ELF-1 (cell line): ENCODE data around the gene ACSS1.
"Not testable (repeated sequence)": the region's sequence is repeated elsewhere in the genome, so short reads cannot be mapped to it uniquely, and the experiment has no call there.

Experiments used
- DNase-seq: peaks from one replicate; pipeline ENCODE4 v3.0.0-alpha.2; 2016; ENCODE audit warnings: low read depth, low spot score

Gene ACSS1

DNA sequence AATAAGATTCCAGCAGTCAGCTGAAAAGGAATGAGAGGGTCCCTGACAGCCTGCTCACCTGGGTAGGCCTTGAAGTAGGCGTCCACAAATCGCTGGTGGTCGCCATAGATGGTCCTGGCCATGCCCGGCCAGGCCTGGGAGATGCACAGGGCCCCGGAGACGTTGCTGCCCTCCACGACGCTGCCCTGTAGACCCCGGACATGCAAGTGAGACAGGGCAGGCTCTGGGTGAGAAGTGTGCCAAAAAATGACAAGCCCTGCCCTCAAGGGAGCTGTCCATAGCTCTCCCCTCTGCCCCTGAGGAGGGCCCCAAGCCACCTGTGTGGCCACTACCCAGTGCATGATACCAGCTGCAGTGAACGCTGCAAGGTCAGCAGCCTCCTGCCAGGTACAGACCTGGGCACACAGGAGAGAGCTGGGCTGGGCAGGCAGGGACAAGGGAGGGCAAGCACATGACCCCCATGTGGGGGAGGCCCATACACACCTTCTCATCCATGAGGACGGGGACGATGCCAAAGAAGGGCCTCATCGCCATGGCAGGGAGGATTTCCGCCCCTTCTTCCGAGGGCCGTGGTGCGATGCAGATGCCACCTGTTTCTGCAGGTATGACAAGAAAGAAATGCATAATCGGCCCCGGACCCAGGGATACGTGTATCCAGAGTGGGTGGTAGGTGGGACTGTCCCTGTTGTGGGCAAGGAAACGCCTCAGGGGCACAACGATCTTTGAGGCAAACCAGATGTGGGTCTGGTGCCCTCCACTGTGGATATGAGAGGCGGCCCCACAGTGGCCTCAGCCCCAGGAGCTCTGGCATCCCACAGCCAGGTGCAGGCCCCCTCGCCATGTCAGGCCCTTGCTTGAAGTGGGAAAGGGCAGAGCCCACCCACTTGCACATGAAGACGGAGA is 44.2 kb downstream of the ACSS1 start:
- no peak for DNase-seq

DNA sequence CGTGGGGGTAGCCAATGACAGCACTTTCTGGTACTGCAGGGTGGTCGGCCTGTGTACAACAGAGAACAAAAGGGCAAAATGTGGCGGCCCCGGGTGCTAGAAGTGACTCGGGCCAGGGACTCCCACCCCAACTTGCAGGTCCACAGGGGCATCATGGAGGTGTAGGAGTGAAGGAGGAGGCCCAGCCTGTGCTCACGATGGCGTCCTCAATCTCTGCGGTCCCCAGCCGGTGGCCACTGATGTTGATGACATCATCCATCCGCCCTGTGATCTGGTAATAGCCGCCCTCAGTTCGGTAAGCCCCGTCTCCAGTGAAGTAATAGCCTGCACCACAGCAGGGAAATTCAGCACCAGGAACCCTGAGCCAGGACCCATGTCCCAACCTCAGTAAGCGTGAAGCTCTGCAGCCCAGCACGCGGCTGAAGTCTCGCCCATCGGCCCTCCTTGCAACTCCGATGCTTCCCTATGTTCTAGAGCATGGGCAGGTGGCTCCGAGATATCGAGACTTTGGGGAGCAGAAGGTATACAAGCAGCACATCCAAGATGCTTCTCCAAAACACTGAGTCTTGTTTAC is 45.2 kb downstream of the ACSS1 start:
- DNase-seq, result no peak

DNA sequence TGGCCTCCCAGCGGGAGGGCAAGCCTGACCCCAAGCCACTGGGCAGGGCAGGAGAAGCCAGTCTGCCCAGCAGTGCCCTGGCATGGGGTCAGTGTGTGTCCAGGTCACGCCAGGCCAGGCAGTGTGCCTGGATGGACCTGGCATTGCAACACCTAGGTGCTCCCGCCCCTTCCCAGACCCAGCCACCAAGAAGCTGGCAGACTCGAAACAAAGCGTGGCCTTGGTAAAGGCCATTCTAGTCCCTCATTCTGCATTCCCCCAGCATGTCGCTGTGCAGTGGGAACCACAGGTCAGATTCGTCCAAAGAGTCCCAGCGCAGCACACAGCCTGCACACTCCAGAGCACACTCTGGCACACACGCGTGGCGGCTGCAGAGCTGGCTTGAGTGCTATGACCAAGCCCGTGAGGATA is 46.1 kb downstream of the ACSS1 start:
- DNase-seq, result no peak

DNA sequence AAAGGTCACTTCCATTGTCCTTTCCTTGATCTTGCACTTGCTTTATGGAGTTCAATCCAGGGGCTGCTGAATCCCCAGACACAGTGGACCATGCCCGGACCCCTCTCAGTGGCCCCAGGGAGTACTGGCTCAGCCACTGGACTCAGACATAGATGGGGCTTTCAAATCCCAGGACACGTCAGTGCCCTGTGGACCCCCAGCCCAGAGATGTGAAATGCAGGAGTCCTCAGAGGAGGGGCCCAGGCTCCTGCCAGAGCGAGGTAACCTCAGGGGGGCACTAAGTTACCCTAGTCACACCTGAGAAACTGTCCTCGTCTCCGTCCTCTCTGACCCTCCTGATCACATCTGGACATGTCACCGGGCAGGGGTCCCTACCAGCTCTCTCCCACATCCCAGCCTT is 46.7 kb downstream of the ACSS1 start:
- DNase-seq, result no peak

DNA sequence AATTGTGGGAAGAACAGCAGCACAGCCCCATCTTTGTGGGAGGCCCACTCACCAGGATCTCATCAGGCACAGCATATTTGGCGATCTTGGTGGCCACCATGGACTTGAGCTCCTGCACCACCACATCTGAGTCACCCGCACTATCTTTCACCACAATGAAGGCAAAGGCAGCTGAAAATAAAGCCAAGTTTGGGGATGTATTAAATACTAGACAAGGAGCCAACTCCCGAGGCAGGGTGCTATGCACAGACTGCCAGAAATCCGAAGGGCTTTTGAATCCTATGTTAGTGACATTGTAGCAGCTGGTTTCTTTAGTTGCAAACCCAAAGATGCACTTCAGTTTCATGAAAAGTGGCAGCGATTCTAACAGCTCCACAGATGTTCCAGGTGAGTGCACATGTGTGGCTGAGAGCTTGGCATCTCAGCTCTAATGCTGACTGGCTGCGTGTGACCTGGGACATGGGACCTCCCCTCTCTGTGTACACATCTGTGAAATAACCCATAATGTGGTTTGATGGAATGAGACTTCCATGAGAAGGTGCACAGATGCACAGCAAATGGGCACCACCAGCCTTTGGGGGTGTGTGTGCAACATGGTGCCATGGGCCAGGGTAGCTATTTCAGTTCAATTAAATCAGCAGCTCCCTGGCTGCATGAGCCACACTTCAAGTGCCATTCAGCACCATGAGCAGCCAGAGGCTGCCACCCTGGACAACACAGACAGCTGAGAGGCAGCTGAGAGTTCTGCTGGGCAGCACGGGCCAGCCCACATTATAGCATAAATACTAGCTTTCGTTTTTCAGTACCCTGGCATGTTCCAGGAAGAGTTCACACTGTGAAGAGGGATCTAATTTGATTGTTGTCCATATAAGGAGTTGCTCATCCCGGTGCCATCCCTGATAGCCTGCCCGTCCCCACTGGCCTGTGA is 48.5 kb downstream of the ACSS1 start:
- no peak for DNase-seq

DNA sequence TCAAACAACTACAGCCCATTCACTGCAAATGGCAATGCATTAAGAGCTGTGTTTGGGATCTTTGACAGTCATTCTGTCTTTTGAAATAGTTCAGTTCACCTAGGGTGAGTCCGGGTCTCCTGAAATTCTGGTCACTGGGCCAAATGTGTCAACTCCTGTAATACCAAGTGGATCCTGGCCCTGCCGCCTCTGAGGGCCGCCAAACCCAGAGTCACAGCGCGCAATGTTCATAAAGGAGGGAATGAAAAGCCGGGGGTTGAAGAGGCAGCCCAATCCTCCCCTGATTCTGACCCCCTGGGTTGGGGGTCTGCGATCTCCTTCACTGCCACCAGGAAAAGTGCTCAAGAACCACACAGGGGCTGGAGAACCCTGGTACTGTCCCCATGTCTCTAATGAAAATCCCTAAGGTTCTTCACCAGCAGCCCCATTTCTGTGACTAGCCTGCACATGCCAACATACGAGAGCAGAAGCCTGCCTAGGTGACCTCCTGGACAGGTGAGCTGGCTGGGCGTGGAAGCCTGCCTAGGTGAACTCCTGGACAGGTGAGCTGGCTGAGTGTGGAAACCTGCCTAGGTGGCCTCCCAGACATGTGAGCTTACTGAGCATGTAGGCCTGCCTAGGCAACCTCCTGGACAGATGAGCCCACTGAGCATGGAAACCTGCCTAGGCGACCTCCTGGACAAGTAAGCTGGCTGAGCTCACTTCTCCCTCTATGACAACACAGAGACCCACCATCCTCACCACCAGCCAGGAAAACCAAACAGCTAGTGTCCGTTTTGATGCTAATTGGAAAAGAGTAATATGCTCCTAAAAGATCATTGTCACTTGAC is 49.3 kb downstream of the ACSS1 start:
- no peak for DNase-seq

DNA sequence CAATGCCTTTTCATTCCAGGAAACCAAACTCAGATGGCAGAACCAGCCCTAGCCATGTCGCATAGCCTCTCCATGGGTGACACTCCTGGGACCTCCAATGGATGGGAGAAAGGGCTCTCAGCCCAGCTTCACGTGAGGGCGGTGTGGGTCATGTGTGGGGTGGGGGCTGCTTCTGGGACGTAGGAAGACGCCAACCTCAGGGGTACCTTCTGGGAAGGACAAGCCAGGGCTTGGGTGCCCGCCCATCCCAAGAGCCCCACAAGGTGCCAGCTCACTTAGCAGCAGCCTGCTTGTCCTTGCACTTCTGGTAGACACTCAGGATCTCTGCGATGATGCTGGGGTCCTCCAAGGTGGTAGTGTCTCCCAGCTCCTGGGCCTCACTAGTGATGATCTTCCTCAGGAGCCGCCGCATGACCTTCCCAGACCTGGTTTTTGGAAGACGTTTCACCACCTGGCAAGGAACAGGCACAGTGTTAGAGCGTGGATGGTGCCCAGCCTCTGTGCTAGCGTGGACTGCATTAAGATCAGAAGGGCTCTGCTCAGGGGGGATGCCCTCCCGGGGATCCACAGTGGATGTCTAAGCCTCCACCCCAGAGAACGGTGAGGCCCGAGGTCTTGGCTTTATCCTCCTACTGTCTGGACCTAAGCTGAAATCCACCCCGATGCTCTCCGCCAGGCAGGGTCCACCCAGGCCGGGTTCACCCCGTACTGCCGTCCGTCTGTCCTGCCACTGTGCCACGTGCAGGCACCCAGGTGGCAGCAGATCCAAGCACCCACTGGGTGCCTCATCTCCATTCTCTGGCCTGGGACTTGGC is 50.2 kb downstream of the ACSS1 start:
- no peak for DNase-seq

DNA sequence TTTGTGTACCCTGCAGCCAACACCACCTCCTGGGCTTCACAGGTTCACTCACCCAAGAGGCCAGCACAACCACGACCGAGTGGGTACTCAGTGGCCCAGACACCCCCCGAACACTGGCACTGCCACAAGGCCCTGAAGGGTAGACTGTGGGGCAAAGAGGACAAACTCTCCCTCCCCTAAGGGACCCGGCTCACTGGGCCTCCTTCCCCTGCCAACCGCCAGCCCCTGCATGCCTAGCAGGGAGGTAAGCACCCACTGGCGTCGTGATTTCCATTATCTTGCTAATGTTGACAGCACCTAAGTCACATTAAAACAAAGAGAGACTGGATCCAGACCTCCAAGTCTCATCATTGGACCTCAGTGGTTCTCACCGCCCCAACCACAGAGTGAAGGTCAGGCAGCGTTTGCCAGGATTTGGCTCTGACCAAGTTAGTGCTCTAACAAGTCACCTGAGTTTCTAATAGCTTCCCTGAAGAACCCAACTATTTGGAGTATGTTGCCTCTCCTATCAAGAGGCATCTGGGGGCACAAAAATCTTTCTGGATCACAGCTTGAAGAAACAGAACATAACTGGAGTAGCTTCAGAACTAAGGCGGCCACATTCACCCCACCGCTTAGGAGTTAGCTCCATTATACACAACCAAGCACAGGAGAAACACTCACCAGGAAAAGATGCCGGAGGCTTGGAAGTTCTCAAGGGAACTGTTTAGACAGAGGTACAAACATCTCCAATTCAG is 51.3 kb downstream of the ACSS1 start:
- DNase-seq, result no peak

DNA sequence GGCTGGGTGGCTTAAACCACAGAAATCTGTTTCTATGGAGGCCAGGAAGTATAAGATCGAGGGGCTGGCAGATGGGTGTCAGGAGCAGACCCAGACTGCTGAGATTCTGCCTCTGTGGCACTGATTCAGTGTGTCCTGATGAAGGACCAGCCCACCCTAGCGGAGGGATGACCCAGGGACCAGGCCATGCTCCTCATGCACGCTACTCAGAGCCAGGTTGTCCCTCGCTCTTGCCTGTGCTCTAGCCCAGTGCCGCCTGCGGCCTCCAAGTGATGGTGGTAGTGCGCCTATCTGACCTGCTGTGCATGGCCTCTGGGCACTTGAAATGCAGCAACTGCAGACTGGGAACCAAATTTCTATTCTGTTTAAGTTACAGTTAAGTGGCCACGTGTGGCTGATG is 52.3 kb downstream of the ACSS1 start:
- DNase-seq, result no peak

DNA sequence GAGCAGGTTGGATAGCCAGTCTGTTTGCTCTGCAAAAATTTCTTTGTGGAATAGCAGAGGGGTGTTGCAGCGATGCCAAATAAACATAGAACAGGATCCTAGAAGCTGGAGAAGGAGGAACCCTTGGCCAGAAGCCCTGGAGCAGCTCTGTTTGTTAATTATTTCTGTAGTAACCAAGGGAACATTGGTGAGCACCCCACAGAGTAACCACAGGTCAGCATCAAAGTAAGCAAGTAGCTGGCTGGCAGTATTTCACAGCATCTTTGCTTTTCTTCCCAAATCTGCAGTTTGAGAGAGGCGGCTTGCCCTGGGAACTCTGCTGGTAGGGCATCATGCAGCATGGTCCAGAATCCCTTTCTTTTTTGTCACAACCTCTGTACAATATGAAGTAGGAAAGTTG is 52.7 kb downstream of the ACSS1 start:
- no peak for DNase-seq

DNA sequence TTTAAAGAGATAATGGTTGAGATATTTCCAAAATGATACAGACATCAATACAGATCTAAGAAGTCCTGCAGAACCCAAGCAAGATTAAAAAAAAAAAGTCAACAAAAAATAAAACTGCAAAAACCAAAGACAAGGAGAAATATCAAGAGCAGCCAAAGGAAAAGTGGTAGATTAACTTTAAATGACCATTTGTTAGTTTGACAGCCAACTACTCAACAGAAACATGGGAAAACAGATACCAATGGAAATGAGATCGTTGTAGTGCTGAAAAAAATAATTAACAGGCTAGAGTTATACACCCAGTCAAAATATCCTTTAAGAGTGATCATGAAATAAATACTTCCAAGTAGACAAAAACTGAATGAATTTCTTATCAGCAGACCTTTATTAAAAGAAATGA is 54.9 kb downstream of the ACSS1 start:
- DNase-seq, result no peak

DNA sequence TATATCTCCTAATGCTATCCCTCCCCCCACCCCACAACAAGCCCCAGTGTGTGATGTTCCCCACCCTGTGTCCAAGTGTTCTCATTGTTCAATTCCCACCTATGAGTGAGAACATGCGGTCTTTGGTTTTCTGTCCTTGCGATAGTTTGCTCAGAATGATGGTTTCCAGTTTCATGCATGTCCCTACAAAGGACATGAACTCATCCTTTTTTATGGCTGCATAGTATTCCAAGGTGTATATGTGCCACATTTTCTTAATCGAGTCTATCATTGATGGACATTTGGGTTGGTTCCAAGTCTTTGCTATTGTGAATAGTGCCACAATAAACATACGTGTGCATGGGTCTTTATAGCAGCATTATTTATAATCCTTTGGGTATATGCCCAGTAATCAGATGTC is 56.6 kb downstream of the ACSS1 start:
- DNase-seq, result not testable (repeated sequence)

DNA sequence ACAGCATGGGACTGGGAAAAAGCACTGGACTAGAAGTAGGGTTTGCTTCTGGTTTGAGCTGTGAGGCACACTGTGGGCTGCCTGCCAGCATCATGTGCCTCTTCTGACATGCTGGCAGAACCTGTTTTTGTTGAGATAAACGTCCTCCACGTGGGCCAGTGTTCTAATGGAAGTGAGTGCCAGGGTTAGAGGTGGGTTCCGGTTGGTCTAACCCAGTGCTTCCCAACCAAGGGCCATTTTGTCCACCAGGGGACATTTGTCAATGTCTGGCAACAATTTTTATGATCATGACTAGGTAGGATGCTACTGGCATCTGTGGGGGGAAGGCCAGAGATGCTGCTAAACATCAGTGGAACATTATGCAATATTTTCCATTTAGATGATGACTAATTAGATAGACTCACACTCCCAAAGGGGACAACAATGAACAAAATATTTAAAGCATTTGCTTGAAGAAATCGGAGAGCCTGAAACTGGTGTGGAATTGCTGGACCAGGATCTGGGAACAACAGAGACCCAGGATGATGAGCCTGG is 57.6 kb downstream of the ACSS1 start:
- no peak for DNase-seq

DNA sequence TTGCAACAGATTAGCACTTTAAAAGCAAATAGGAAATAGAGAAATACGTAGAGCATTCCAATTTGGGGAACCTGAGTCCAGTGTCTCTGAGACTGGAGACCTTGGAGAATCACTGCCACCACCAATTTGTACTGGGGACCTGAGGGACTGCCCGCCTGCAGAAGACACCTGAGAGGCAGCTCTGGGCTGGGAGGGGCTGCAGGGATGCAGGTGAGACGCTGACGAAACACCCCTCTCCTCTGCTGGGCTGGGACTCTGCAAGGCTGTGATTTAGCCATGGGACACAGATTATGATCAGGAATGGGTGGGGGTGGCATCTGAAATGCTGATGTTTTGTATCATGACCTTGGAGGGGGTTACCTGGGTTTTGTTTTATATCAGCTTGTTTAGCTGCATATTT is 58.4 kb downstream of the ACSS1 start:
- DNase-seq, result no peak

DNA sequence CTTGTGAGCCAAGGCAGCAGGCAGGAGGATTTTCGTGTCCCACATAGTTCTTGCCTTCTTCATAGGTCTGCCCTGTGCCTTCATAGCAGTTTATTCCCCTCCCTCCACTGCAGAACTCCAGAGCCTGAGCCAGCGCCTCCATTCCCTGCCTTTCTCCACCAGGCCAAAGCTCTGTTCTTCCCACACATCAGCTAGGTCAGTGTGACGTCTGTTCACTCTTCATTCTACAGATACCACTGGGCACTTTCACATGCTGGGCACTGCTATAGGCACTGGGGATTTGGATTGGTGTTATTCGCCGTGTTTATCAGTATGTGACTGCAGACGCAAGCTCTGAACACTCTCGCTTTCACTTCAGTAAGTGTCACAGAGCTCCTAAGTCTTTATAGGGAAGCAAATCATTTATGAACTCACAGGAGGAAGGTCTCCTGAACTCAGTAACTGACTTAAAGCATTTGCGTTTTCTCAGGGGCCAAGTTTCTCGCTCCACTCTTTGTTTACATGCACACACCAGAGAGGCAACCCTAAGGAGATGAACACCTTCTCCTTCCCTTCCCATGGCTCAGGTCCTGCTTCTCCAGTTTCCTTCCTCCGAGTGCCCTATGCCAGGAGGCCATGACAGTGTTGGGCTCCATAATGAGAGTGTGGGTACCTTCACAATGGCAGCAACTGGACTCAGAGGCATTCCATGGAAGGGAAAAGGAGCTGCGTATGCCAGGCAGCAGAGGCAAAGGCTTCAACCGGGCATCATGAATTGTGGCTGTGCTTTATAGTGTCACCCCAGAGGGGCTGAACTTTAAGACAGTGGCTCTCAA is 59.1 kb downstream of the ACSS1 start:
- no peak for DNase-seq

DNA sequence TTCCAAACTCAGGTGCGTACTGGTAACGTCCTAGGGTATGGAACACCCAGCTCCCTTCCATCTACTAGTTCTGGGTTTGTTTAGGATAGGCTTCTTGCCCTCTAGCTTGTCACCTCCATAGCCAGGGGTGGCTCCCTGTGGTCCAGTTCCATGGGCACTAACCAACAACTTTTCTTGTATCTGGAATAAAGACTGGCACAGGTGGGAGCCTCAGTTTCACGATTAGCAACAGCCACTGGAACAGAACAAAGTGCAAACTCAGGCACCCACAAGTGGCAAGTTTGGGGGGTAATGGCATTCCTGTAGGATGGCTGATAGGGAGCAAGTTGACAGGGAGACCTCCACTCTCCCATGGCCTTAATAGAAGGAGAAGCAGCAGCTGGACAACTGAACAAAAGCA is 59.8 kb downstream of the ACSS1 start:
- no peak for DNase-seq

DNA sequence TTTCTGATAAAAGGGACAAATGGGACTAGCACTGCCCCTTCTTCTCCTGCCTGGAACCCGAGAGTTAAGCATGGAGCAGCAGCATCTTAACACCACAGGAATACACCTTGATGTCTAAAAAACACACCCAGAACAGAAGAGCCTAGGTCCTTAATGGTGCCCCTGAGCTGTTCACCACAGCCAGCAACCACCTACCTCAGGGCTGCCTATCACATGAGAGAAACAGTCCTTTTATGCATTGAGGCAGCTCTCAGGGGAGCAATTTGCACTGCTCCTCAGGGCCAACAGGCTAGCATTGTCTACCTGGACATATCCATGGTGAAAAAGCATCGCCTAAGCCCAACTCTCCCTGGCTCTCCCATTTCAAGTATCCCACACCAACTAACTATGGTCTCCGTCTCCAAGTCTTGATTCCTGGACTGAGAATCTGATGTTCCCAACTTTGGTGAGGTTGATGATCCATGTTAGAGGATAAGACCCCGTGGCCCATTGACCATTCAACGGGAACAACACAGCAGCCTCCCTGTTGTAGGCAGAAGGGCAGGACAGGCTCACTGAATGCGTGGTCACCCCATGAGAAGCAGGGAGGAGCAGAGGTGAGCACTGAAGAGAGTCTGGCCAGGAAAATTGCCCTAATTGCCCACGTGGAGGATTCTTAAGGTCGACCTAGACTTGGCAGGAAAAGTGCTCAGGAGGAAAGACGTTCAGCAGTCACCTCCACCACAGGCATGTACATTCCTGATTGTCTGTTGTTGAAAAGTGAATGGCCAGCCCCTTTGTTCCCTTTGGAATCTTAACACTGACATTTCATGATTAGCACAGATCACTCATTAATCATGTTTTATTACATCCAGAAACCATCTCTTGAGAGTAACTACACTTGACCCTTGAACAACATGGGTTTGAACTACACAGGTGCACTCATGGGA is 61.2 kb downstream of the ACSS1 start:
- no peak for DNase-seq
